ENCODE measurements around the gene ZNF117. TPM values are rescaled to one million over a fixed set of nuclear protein-coding genes. Genes with fewer than 3 reads are reported as not detected.
A peak's percentile ranks its signal among the peaks of the same experiment; 100 is the strongest.
"Not testable (repeated sequence)": the region's sequence is repeated elsewhere in the genome, so short reads cannot be mapped to it uniquely, and the experiment has no call there.

Gene ZNF117
- 4.7 and 5.0 TPM in 2 replicates for total RNA-seq (2014; rRNA removed; shearing (Covaris generic))

DNA sequence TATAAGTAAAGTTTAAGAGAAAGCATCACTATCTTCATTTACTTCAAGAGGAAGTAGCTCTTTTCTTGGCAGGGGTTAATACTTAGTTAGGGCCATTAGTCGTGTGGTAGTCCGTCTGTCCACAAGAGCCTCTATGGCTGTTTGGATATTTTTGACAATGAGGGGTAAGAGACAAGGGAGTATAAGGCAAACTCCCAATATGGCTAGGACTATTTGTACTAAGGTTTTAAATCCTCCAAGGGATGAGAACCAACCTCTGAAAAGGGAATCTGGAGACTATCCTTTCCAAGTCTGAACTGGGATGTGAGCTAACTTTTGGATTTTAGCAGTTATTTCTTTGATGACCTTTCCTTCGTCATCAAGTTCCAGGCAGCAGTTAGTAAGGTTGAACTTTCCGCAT, at the start of gene ZNF117:
TSS of gene ZNF117 (minus strand) at position 101 of the 400 bp plus-strand sequence.
- DNase-seq (ENCODE audit: low read depth), result no peak

DNA sequence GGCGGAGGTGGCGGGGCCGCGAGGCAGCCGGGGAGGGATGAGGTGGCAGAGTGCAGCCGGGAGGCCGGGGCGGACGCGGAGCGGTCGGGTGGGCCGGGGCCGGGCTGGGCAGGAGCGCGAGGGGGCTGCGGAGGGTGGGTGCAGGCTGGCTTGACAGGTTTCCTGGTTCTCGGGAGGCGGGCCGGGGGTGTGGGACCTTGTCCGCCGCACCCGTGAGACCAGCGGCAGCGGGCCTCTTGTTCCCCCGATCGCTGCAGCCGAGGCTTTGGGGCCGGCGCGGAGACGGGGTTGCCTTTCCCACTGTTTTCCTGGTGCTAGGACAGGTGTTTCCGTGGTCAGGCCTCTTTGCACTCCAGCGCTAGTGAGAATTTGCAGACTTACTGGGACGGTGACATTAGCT, 47.9 kb upstream of the ZNF117 start:
- DNase-seq (ENCODE audit: low read depth), result peak; percentile 48

DNA sequence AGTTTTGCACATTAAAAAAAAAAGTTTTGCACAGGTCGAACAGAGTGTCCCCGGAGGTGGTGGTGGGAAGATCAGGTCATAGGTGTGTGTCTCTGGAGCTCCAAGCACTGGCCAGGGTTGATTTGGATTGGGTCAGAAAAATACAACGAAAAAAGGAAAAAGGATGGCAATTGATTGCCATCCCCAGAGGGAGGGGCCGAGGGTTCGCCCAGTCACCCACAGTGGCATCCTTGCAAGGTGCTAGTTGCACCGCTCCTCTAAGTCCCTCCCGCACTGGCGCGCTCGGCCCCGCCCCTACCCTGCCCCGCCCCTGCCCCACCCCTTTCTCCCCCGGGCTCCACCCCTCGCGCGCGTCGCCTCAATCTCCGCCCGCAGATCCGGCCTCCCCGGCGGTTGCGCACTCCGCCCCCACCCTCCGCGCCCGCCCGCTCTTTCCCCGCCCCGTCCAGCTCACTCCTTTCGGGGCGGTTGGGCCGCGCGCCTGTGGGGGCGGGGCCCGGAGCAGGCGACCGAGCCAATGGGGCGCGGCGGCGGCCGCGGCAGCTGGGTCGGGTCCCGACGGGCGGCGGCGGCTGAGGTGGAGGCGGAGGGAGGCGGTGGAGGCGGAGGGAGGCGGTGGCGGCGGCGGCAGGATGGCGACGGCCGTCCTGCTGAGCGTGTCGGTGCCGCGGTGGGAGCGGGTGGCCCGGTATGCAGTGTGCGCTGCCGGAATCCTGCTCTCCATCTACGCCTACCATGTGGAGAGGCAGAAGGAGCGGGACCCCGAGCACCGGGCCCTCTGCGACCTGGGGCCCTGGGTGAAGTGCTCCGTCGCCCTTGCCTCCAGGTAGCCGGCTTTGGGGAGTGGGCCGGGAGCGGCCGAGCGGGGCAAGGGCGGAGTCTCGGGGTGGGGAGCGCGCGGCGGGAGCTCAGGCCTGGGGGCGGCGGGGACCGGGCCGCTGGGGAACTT, 47.2 kb upstream of the ZNF117 start:
- DNase-seq (ENCODE audit: low read depth), result peak; percentile 90

DNA sequence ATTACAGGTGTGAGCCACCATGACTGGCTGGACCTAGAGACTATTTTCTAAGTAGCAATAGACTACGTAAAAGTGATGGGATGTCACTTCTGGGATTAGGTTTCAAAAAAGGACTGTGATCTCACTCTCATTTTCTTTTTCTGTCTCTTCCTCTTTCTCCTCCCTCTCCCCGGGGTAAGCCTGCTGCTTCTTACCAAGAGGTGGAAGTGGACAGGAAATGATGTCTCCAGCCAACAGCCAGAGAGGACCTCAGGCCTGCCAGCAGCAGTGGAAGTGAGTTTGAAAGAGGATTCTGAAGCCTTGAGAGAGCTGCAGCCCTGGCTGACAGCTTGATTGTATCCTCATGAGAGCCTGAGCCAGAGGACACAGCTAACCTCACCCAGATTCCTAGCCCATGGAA, 45.7 kb upstream of the ZNF117 start:
- DNase-seq (ENCODE audit: low read depth), result peak; percentile 27

DNA sequence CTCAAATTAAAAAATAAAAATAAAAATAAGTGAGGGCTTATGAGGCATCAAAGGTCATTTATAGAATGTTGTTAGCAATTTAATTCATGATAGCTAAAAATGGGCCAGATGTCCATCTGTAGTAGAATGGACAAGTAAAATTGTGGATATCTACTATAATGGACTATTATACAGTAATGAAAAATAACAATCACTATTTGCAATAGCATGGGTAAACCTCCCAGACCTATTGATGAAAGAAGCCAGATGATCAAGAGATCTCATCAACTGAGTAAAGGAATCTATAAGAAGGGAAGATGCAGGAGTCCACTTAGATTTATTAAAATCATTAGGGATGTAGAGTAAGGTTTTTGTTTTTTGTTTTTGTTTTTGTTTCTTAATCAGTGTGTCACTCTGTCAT, 44.6 kb upstream of the ZNF117 start:
- DNase-seq (ENCODE audit: low read depth), result not testable (repeated sequence)

DNA sequence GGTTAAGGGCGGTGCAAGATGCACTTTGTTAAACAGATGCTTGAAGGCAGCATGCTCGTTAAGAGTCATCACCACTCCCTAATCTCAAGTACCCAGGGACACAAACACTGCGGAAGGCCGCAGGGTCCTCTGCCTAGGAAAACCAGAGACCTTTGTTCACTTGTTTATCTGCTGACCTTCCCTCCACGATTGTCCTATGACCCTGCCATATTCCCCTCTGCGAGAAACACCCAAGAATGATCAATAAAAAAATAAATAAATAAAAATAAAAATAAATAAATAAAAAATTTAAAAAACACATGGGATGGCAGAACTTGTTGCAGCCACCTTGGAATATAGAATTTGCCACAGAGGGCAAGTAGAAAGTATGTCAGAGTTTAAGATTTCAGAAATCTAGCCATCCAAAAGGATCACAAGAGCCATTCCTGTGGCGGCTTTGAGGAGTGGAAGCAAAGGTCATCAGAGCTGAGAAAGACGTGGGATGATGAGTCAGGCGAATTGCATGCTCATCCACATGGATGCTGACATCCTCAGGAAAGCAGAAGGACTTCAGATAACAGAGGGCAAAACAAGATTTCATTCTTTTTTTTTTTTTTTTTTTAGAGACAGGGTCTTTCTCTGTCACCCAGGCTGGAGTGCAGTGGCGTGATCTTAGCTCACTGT, 43.4 kb upstream of the ZNF117 start:
- DNase-seq (ENCODE audit: low read depth), result peak; percentile 75

DNA sequence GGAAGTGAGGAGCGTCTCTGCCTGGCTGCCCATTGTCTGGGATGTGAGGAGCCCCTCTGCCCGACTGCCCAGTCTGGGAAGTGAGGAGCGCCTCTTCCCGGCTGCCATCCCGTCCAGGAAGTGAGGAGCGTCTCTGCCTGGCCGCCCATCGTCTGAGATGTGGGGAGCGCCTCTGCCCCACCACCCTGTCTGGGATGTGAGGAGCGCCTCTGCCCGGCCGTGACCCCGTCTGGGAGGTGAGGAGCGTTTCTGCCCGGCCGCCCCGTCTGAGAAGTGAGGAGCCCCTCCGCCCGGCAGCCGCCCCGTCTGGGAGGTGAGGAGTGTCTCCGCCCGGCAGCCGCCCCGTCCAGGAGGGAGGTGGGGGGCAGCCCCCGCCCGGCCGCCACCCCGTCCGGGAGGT, 42.6 kb upstream of the ZNF117 start:
- not testable (repeated sequence) for DNase-seq (ENCODE audit: low read depth)

DNA sequence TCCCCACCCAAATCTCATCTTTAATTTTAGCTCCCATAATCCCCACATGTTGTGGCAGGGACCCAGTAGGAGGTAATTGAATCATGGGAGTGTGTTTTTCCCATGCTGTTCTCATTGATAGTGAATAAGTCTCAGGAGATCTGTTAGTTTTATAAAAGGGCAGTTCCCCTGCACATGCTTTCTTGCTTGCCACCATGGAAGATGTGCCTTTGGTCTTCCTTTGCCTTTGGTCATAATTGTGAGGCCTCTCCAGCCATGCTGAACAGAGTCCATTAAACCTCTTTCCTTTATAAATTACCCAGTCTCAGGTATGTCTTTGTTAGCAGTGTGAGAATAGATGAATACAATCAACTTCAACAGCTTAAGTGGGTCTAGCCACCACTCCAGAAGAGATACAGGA, 34.2 kb upstream of the ZNF117 start:
- not testable (repeated sequence) for DNase-seq (ENCODE audit: low read depth)

DNA sequence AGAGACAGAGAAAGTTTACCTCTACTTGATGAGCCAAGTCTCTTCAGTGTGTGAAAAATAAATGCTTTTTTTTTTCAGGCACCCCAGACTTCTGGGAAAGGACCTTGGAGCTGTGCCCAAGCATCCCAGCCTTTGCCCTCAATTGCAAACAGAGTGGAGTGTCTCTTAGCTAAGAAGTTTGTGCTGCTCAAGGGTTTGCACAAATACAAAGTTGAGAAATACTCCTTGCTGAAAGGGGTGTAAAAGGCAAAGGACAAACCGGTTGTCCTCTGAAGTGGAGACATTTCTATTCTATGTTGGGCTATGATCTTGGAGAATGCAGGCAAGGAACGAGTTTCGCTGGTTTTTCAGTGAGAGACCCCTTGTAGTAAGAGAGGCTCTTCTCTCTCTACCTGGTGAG, 30.1 kb upstream of the ZNF117 start:
- not testable (repeated sequence) for DNase-seq (ENCODE audit: low read depth)

DNA sequence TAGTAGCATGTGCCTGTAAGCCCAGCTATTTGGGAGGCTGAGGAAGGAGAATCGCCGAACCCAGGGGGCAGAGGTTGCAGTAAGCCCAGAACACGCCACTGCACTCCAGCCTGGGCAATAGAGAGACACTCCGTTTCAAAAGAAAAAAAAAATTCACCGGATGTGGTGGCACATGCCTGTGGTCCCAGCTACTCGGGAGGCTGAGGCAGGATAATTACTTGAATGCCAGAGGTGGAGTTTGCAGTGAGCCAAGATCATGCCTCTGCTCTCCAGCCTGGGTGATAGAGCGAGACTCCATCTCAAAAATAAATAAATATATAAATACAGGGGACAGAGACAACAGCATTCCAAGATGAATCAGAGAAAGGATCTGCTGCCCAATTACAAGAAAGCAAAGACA, 19.0 kb upstream of the ZNF117 start:
- peak; percentile 55 for DNase-seq (ENCODE audit: low read depth)

DNA sequence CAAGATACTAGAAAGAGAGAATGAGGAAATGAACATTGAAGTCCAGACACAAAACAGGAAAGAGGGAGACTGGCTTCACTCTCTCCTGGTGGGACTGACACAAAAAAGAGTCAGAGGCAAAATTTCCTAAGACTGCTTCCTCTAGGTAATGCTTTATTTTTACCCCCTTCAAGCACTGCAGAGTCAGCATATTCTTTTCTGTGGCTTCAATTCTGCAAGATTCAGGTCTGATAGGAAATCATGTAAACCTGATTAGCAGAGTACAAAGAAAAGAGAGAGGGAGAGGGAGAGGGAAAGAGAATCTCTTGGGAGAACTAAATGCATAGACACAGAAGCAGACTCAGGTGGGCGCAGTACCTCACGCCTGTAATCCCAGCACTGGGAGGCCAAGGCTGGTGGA, 18.6 kb upstream of the ZNF117 start:
- DNase-seq (ENCODE audit: low read depth), result not testable (repeated sequence)

DNA sequence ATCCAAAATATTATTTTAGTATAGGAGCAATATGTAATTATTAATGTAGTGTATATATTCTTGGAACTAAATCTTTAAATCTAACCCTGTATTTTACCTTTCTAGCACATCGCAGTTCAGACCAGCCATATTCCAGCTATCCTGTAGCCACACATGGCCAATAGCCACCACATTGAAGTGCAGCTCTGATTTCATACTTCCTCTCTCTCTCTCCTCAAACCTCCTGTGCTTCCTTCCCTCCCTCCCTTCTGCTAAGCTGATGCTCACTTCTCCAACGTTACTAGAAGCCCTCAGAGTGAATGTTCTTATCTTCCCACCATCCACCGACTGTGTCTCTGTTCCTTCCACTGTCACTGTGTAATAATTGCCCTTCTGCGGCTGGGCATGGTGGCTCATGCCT, 16.2 kb upstream of the ZNF117 start:
- not testable (repeated sequence) for DNase-seq (ENCODE audit: low read depth)

DNA sequence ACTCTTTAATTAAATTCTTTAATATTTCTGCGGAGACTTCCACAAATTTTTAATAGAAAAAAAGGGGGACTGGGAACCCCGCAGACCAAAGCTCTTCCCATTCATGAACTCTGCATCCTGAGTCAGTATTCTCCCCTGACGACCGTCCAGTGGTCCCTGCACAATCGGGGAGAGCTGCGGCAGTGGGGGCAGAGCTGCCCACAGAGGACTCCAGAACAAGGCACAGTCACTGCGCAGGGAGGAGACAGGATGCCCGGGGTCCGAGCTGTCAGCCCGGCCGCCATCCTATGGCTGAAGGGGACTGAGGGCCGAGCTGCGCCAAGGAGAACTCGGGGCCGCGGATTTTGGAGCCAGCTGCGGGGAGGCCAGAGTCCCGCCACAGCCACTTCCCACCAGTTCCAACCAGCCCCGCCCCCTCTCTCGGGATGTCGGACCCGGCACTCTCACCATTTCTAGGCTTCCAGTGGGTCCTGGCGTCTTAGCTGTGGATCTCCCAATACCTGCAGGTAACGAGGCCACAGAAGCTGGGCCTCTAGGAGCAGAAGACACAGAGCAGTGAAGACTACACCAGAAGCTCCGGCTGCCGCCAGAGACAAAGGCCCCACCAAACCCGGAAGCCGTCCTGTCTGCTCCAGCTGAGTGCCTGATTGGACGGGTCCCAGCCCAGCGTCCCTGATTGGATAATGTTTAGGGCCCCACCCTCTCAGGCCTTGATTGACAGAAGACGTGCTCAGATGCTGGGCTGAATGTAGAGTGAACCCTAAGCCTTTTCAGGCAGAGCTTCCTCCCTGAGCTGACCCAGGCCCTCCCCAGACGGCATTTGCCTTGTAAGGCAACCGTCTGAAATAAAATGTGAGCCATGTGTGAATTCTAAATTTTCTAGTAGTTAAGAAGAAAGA, 15.5 kb upstream of the ZNF117 start, which contains the start of gene ERV3-1:
TSS of gene ERV3-1 (minus strand) at position 594 of the 899 bp plus-strand sequence. CDS start 13,661 bp downstream, outside the sequence.
- DNase-seq (ENCODE audit: low read depth), result peak; percentile 97

DNA sequence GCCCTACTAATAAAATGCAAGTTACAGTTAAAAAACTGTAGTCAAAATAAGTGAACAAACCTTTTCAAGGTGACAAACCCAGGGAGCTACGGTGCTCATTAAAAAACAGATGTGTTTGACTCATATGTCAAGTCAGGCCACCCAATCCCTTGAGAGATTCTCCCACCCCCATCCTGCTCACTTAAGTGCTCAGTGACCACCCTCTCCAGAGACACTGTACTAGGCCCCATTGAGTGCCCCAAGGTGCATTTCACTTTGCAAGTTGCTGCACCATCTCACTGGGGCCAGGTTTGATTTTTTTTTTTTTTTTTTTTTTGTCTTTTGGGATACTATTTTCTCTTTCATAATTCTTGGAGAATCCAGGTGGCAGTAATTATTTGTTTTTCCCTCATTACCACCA, 13.7 kb upstream of the ZNF117 start:
- no peak for DNase-seq (ENCODE audit: low read depth)

DNA sequence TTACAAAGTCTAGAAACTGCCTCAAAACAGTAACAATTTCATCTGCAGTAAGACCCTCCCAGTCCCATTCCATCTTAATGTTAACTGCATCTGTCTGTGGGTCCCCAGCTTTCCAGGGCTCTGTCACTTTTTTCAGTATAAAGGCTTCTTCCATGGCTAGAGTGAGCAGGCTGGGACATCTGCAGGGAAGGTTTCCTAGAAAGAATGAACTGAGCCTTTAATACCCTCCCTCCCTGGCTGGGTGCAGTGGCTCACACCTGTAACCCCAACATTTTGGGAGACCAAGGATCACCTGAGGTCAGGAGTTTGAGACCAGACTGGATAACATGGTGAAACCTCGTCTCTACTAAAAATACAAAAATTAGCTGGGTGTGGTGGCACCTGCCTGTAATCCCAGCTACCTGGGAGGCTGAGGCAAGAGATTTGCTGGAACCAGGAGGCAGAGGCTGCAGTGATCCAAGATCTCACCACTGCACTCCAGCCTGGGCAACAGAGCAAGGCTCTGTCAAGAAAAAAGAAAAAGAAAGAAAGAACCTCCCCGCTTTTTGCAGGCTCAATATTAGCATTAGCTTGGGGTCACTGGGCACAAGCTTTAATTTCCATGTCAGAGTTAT, 12.2 kb upstream of the ZNF117 start:
- no peak for DNase-seq (ENCODE audit: low read depth)

DNA sequence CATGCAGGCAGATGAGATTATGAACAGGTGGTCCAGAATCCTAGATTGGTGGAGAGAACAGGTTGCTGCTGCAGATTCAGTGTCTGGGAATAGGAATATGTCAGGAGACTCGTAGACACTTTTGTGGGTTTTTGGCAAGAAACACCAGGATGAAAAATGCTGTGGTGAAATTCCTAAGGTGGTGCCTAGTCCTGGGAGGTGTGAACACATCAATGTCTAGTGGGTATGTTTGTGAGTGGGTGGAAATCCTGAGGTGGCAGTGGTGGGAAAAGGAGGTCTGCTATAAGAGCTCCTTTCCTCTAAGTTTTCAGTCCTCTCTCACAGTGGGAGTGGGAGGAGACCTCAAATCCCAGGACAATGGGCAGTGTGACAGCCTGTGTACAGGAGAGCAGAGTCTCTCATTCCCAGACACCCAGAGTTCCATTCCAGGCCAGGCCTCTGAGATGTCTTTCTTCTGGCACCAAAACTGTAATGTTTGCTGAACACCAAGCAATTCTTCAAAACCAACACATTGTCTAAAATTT, 10.5 kb upstream of the ZNF117 start:
- DNase-seq (ENCODE audit: low read depth), result no peak

DNA sequence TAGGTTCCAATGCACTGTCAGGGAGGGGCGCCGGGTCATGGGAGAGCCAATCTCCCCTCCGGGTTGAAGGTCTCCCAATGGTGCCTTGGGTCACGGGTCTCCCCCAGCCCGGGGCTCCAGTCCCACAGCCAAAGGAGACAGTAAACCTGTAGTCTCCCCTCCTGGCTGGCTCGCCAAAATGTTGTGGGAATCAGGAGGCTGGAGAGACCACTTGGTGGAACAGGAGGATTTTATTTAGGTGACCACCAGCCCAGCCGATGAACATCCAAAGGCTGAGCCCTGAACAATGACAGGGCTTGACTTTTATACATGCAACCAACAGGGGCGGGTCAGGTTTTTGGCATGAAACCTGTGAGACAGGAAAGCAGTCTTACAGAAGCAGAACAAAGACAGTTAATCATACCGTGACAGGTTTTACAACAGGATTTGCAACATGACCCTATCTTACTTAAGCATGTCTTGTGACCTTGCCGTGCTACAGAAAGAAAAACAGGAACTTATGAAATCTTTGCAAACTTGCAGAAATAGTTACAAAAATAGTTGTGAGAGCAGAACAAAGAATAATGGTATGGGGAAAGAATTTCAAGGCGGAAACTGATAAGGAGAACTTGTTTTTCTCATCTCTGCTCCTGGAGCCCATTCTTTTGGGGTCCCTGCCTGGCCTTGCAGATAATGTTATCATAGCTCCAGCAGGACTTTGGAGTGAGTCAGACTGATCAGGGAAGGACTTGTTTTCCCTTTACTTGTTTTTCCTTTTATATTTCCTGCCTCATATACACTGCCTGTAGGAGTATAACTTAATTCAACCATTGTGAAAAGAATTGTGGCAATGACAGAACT, 8.5 kb upstream of the ZNF117 start:
- DNase-seq (ENCODE audit: low read depth), result no peak

DNA sequence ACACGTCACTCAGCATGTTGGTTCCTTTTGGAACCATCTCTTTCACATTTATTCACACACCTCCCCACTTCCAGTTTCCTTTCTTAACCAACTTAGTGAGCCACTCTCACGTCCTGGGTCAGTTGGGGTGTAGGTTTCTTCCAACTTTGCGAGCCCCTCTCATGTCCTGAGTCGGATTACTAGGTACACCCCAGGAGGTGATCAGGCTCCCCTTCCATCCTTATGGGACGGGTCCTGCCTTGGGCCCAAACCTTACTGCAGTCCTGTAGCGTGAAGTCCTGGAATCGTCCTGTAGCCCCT, 8.0 kb upstream of the ZNF117 start:
- DNase-seq (ENCODE audit: low read depth), result no peak

DNA sequence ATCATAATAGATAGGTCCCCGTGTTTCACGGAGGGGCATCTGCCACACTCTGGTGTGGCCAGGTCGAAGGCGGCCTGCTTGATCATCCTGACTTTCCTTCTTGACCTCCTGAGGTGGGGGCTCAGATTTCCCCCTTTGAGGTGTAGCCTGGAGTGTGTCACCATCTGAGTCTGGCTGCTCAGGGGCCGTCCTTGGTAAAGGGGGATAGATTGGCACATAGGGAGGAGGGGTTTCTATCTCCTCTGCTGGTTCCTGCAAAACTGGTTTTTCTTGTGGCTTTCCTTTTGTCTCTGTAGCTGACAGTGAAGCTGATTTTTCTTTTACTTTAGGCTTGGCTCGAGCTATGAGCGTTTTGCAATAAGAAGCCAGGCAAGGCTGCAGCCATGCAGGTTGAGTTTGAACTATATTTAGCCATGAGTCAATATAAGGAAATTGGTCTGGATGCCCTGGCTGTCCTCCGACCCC, 7.1 kb upstream of the ZNF117 start:
- no peak for DNase-seq (ENCODE audit: low read depth)
